Tibial nerve (tissue), 4 donors: Measurements from ENCODE around the gene KSR2. TPM values are rescaled to one million over a fixed set of nuclear protein-coding genes. Genes with fewer than 3 reads are reported as not detected.

Experiments used
- DNase-seq, 2 donors: peaks; one replicate each; pipeline ENCODE4 v3.0.0-alpha.2; 2019; ENCODE audit warnings: low spot score in 2 of 2
- H3K27ac ChIP-seq, 4 donors: fragments of 200-600 bp; sonication (generic) in 3 of 4; one replicate each; pipeline ENCODE4 v1.5.1; 2017 to 2019; ENCODE audit warnings: mild to moderate bottlenecking in 1 of 4
- H3K27me3 ChIP-seq, 2 donors: fragments of 200-600 bp; sonication (generic) in 1 of 2; one replicate each; pipeline versions ENCODE4 v1.5.1 to v1.6.0; 2017 to 2019
- H3K36me3 ChIP-seq, 3 donors: fragments of 200-600 bp; sonication (generic); one replicate each; pipeline ENCODE4 v1.5.1; 2018 to 2019
- H3K4me1 ChIP-seq, 4 donors: fragments of 200-600 bp; sonication (generic) in 3 of 4; one replicate each; pipeline ENCODE4 v1.5.1; 2017 to 2019
- H3K4me3 ChIP-seq, 4 donors: fragments of 200-600 bp; sonication (generic) in 3 of 4; one replicate each; pipeline ENCODE4 v1.5.1; 2017 to 2019; ENCODE audit warnings: mild to moderate bottlenecking in 1 of 4, moderate library complexity in 1 of 4
- H3K9me3 ChIP-seq, 4 donors: fragments of 200-600 bp; sonication (generic) in 3 of 4; one replicate each; pipeline ENCODE4 v1.5.1; 2017 to 2019
- CTCF ChIP-seq, 5 experiments: fragments of 200-600 bp in 3 of 5; fragments of 450-650 bp in 2 of 5; sonication (generic) in 3 of 5; IDR thresholded peaks; one replicate each; pipeline ENCODE4 v1.5.1; 2016 to 2019; ENCODE audit warnings: antibody characterized with exemption in 5 of 5, mild to moderate bottlenecking in 3 of 5, moderate library complexity in 2 of 5
- EP300 ChIP-seq, 2 donors: sonication (generic); formaldehyde crosslinking; IDR thresholded peaks; one replicate each; pipeline ENCODE4 v1.6.1; 2017; ENCODE audit warnings: antibody characterized with exemption in 2 of 2, mild to moderate bottlenecking in 1 of 2
- POLR2A ChIP-seq, 2 donors: fragments of 450-650 bp; IDR thresholded peaks; one replicate each; pipeline ENCODE4 v1.6.1; 2017; ENCODE audit warnings: antibody characterized with exemption in 2 of 2, mild to moderate bottlenecking in 2 of 2, moderate library complexity in 2 of 2
- WGBS, 2 donors: methylation state at CpG; one replicate each; pipeline ENCODE4 v1.1.5; 2018; 5-methylcytosine and 5-hydroxymethylcytosine counted together
- total RNA-seq, 4 donors: library from RNA; depleted of rRNA; stranded (reverse); fragments of >200 nt; gene quantifications; one replicate each; pipeline ENCODE4 v1.1.0, GENCODE V29; 2016

The KSR2 gene
- total RNA-seq, 4 donors from 2014 or later = under 0.01 TPM; not detected in 3

GRCh38 chr12:117498880-117499279, 469.9 kb downstream of the KSR2 start:
- WGBS, 2 donors = 65 to 70% methylated on average over 3 of the region's 3 CpGs
- TF ChIP-seq POLR2A (IDR thresholded peaks at IDR 0.05) (no peak), EP300 (IDR thresholded peaks at IDR 0.05) (no peak), CTCF (IDR thresholded peaks at IDR 0.05) (no peak)
- Histone ChIP-seq H3K27me3 (no peaks in the 10 kb centered on the region), H3K4me1 (no peaks in the 10 kb centered on the region), H3K27ac (no peak overlapping the region), H3K4me3 (no peak overlapping the region), H3K9me3 (peaks cover 0 to 11% (median 0%) of the 10 kb centered on the region in 4 donors), H3K36me3 (no peaks in the 10 kb centered on the region)
- DNase-seq = no peak

- H3K27ac ChIP-seq = no peak overlapping the region
- H3K4me3 ChIP-seq = no peak overlapping the region
- WGBS, 2 donors = 35 to 56% methylated on average over 2 of the region's 2 CpGs
- H3K4me1 ChIP-seq = no peaks in the 10 kb centered on the region
- no peaks in the 10 kb centered on the region for H3K36me3 ChIP-seq
- DNase-seq = no peak
- no peaks in the 10 kb centered on the region for H3K27me3 ChIP-seq
- TF ChIP-seq CTCF (IDR thresholded peaks at IDR 0.05) = no peak
- TF ChIP-seq EP300 (IDR thresholded peaks at IDR 0.05) = no peak
- TF ChIP-seq POLR2A (IDR thresholded peaks at IDR 0.05) = no peak
- H3K9me3 ChIP-seq = peaks cover 0 to 5% (median 0%) of the 10 kb centered on the region in 4 donors
These were observed 470.5 kb downstream of the KSR2 start for GRCh38 chr12:117498256-117498655.

GRCh38 chr12:117497407-117497806, 471.4 kb downstream of the KSR2 start:
- Histone ChIP-seq H3K9me3 (peaks cover 0 to 5% (median 0%) of the 10 kb centered on the region in 4 donors), H3K27me3 (no peaks in the 10 kb centered on the region), H3K36me3 (no peaks in the 10 kb centered on the region), H3K4me1 (no peaks in the 10 kb centered on the region), H3K27ac (no peak overlapping the region), H3K4me3 (no peak overlapping the region)
- no peak for DNase-seq
- 70 to 81% methylated on average over 7 of the region's 7 CpGs for WGBS, 2 donors
- TF ChIP-seq POLR2A (IDR thresholded peaks at IDR 0.05) = no peak
- no peak for TF ChIP-seq EP300 (IDR thresholded peaks at IDR 0.05)
- TF ChIP-seq CTCF (IDR thresholded peaks at IDR 0.05) = no peak

GRCh38 chr12:117494833-117495655, 473.7 kb downstream of the KSR2 start:
- no peaks in the 10 kb centered on the region for H3K36me3 ChIP-seq
- no peaks in the 10 kb centered on the region for H3K4me1 ChIP-seq
- no peak overlapping the region for H3K27ac ChIP-seq
- no peak overlapping the region for H3K4me3 ChIP-seq
- H3K27me3 ChIP-seq = no peaks in the 10 kb centered on the region
- peaks cover 0 to 7% (median 0%) of the 10 kb centered on the region in 4 donors for H3K9me3 ChIP-seq
- TF ChIP-seq POLR2A (IDR thresholded peaks at IDR 0.05) (no peak), CTCF (IDR thresholded peaks at IDR 0.05) (no peak), EP300 (IDR thresholded peaks at IDR 0.05) (no peak)
- 31 to 35% methylated on average over 8 of the region's 8 CpGs for WGBS, 2 donors
- no peak for DNase-seq

- Histone ChIP-seq H3K27me3 (no peaks in the 10 kb centered on the region), H3K4me3 (no peak overlapping the region), H3K9me3 (peaks cover 0 to 7% (median 0%) of the 10 kb centered on the region in 4 donors), H3K36me3 (no peaks in the 10 kb centered on the region), H3K27ac (no peak overlapping the region), H3K4me1 (no peaks in the 10 kb centered on the region)
- no peak for DNase-seq
- TF ChIP-seq POLR2A (IDR thresholded peaks at IDR 0.05) = no peak
- no peak for TF ChIP-seq CTCF (IDR thresholded peaks at IDR 0.05)
- no peak for TF ChIP-seq EP300 (IDR thresholded peaks at IDR 0.05)
- WGBS, 2 donors = 68 to 73% methylated on average over 7 of the region's 7 CpGs
These were observed 477.1 kb downstream of the KSR2 start for GRCh38 chr12:117491711-117492110.
